K562 (cell line): ENCODE results near the gene EFCAB12. TPM values are rescaled to one million over a fixed set of nuclear protein-coding genes. Genes with fewer than 3 reads are reported as not detected.

ENCODE experiments used
- ELF1 ChIP-seq: fragments of 200-800 bp; sonication (Bioruptor generic); IDR thresholded peaks from 2 replicates; pipeline ENCODE4 v1.6.1; 2016; ENCODE audit warnings: missing genetic modification characterization, missing compliant biosample characterization
- ELF4 ChIP-seq: fragments of 450-650 bp; formaldehyde crosslinking; IDR thresholded peaks from 2 replicates; pipeline ENCODE4 v1.4.0; 2022; ENCODE audit warnings: missing genetic modification characterization
- ESRRA ChIP-seq: fragments of 450-650 bp; IDR thresholded peaks from 2 replicates; pipeline ENCODE4 v1.6.1; 2014; ENCODE audit warnings: low read depth, mild to moderate bottlenecking, moderate library complexity, borderline replicate concordance
- KLF13 ChIP-seq: fragments of 450-650 bp; IDR thresholded peaks from 2 replicates; pipeline ENCODE4 v1.6.1; 2016; ENCODE audit warnings: missing genetic modification characterization, low read depth, mild to moderate bottlenecking, missing compliant biosample characterization, moderate library complexity, borderline replicate concordance
- MECOM ChIP-seq: fragments of 250-450 bp; sonication (Bioruptor Pico); IDR thresholded peaks from 2 replicates; pipeline ENCODE4 v1.8.0; 2022; ENCODE audit warnings: inconsistent platforms
- NFE2L1 ChIP-seq: fragments of 450-650 bp; IDR thresholded peaks from 2 replicates; pipeline ENCODE4 v1.6.1; 2016; ENCODE audit warnings: missing genetic modification characterization, low read depth, mild to moderate bottlenecking, missing compliant biosample characterization, moderate library complexity, borderline replicate concordance
- PHF21A ChIP-seq: fragments of 450-650 bp; IDR thresholded peaks from 2 replicates; pipeline ENCODE4 v1.6.1; 2017; ENCODE audit warnings: low read depth, borderline replicate concordance
- RB1 ChIP-seq: fragments of 450-650 bp; IDR thresholded peaks from 2 replicates; pipeline ENCODE4 v1.6.1; 2017; ENCODE audit warnings: low read depth, mild to moderate bottlenecking
- RBM25 ChIP-seq: fragments of 200-400 bp; formaldehyde crosslinking; IDR thresholded peaks from 2 replicates; pipeline ENCODE4 v1.6.1; 2018; ENCODE audit warnings: low read length, low read depth, moderate library complexity; ENCODE audit not compliant: severe bottlenecking
- SAFB ChIP-seq: fragments of 200-400 bp; formaldehyde crosslinking; IDR thresholded peaks from 2 replicates; pipeline ENCODE4 v1.6.1; 2017; ENCODE audit warnings: low read depth, low read length, borderline replicate concordance
- SAFB2 ChIP-seq: fragments of 200-400 bp; formaldehyde crosslinking; IDR thresholded peaks from 2 replicates; pipeline ENCODE4 v1.6.1; 2018; ENCODE audit warnings: borderline replicate concordance, low read length, low read depth, moderate library complexity; ENCODE audit not compliant: severe bottlenecking
- SRF ChIP-seq, 2 experiments: fragments of 250-450, 450-650 bp in 1 of 2; sonication (Bioruptor Pico) in 1 of 2; sonication (generic) in 1 of 2; formaldehyde crosslinking; IDR thresholded peaks; 2 replicates each; pipeline versions ENCODE4 v1.5.0 to v1.5.1; 2020 to 2022; ENCODE audit warnings: mild to moderate bottlenecking in 1 of 2, missing genetic modification reagents in 1 of 2
- STAT6 ChIP-seq: sonication (generic); formaldehyde crosslinking; IDR thresholded peaks from 2 replicates; pipeline ENCODE4 v1.8.1; 2023; ENCODE audit warnings: mild to moderate bottlenecking, missing genetic modification reagents
- TFAP4 ChIP-seq: sonication (generic); formaldehyde crosslinking; IDR thresholded peaks from 2 replicates; pipeline ENCODE4 v1.8.0; 2022; ENCODE audit warnings: missing genetic modification reagents, mild to moderate bottlenecking, moderate library complexity, borderline replicate concordance
- ZKSCAN3 ChIP-seq: fragments of 250-450 bp; sonication (Bioruptor Pico); IDR thresholded peaks from 2 replicates; pipeline ENCODE4 v1.4.0; 2020
- ZNF318 ChIP-seq, 2 experiments: fragments of 450-650 bp; IDR thresholded peaks; 2 replicates each; pipeline ENCODE4 v1.6.1; 2016; ENCODE audit warnings: mild to moderate bottlenecking in 2 of 2, borderline replicate concordance in 1 of 2, low read depth in 1 of 2, moderate library complexity in 1 of 2
- polyA plus RNA-seq, 8 experiments: library from polyadenylated mRNA; depleted of rRNA in 4 of 8; stranded (reverse) in 5 of 8; unstranded in 3 of 8; fragments of >200 nt; fragmentation: Nextera tagmentation in 2 of 8; fragmentation: Illumina TruSeq in 1 of 8; extraction: Ambion mirVana in 2 of 8; extraction: Trizol in 1 of 8; gene quantifications; 2 replicates each; pipeline versions ENCODE4 v1.2.1 to v1.2.3, GENCODE V29; 2011 to 2014; ENCODE audit warnings: inconsistent platforms in 1 of 8, missing spikeins in 1 of 8
- total RNA-seq, 7 experiments: library from RNA; depleted of rRNA in 6 of 7; stranded (reverse); fragments of >200 nt in 6 of 7; fragmentation: Illumina TruSeq in 2 of 7; extraction: Trizol in 2 of 7; gene quantifications; 2 replicates each; pipeline versions ENCODE4 v1.2.1 to v1.2.3, GENCODE V29; 2011 to 2021; ENCODE audit warnings: low replicate concordance in 1 of 7

Gene EFCAB12
- total and polyA plus RNA-seq, 9 of the 15 experiments (the other 6 are each of a cell fraction or from before 2014, with no cell fraction given): 0.08 to 0.95 (median 0.56) TPM; not detected in 1

- TF ChIP-seq TFAP4 (CRISPR knock-in tag): no peak
- no peak for TF ChIP-seq RB1
- TF ChIP-seq ZKSCAN3 (CRISPR knock-in tag): no peak
- no peak for TF ChIP-seq MECOM (CRISPR knock-in tag)
- 0 out of 2 replicates have a peak, but pooled peaks have one; percentile 37 for TF ChIP-seq ELF1 (tag)
- TF ChIP-seq SAFB: no peak
- TF ChIP-seq SAFB2: no peak
- TF ChIP-seq ELF4 (CRISPR knock-in tag): no peak
- peak in 1 of 2 experiments; percentile 20; a peak in 1 of 4 replicates for TF ChIP-seq SRF (CRISPR knock-in tag; IDR thresholded peaks at IDR 0.05)
- no peak for TF ChIP-seq PHF21A
- TF ChIP-seq ZNF318 (IDR thresholded peaks at IDR 0.05; ENCODE audit: borderline replicate concordance in 1 of 2, low read depth in 1 of 2): no peak
- no peak for TF ChIP-seq STAT6
- peak; percentile 79 for TF ChIP-seq RBM25
- TF ChIP-seq NFE2L1 (tag): no peak
- peak; percentile 64; the same call in 1 of the 2 replicates for TF ChIP-seq ESRRA
- no peak for TF ChIP-seq KLF13 (tag)
These were observed 10.9 kb upstream of the EFCAB12 start (continued) for GRCh38 chr3:129439226-129439816.
